Stimulated activated CD8-positive, alpha-beta memory T cell treated with anti-CD3 and anti-CD28 coated beads, Interleukin-7, amount 100 ng/mL, for 24 hours (primary cell): ENCODE data around the gene MPL.

Experiments used
- DNase-seq: peaks from one replicate; pipeline ENCODE4 v3.0.0-alpha.2; 2020; ENCODE audit warnings: low read depth

The MPL gene

GRCh38 chr1:43337588-43337987, at the start of gene MPL:
Gene MPL (plus strand): TSS chr1:43337818. CDS start chr1:43337849, 31 bp downstream.
- DNase-seq = no peak

DNA sequence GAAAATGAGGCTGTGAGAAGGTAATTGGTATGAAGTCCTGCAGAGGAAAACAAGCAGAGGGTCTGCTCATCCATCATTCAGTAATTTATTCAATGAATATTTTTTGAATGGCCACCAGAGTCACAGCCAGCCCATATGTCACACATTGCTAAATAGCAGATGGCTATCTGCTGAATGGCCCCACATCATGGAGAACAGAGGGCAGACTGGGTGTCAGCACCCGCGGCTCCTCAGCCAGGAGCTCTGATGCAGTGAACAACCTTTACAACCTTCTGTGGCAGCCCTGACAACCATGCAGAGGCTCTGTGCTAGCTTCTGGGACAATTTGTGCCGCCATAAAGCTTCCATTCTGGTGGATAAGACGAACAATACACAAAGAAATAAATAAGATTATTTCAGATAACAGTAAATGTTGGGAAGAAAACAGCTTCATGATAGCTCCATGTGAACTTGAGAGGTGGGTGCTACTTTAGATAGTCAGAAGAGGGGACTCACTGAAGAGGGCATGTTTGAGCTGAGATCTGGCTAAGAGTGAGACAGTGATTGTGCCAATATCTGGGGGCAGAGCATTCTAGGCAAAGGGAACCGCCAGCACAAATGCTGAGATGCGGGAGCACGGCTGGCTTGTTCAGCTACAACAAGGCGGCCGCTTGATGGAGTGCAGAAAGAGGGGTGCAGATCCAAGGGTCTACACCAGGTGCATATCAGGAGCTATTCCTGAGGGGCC, 49.4 kb upstream of the MPL start:
- no peak for DNase-seq

- DNase-seq = no peak
These were observed 48.6 kb upstream of the MPL start for GRCh38 chr1:43288785-43289706.

DNA sequence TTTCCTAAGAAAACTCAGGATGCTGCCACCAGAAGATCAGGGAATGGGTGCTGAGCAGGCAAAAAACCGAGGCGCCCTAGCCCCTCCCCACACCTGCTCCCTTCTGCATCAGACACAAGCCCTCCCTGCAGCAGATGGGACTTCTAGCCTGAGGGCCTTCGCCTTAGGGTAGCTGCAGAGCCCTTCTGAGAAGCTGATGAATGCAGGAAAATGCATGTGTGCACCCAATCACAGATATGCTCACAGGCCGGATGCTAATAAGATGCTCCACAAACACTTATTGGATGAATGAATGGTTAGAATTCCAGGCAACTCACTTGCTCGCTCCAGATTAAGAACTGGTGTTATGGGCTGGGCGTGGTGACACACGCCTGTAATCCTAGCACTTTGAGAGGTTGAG, 45.4 kb upstream of the MPL start:
- DNase-seq = no peak

DNA sequence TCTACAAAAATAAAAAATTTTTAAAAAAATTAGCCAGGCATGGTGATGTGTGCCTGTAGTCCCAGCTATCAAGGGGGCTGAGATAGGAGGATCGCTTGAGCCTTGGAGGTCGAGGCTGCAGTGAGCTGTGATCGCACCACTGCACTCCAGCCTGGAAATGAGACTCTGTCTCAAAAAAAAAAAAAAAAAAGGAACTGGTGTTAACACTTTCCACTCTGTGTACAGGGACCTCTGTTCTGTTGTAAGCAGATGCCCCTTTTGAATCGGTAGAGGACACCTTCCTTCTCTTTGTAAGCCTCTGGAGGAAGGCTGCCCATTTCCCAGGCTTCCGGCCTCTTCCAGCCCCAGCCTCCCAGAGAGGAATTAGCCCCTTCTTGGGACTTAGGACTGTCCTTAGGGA, 44.9 kb upstream of the MPL start:
- no peak for DNase-seq

- DNase-seq = no peak
These were observed 44.4 kb upstream of the MPL start for GRCh38 chr1:43293176-43293575.

DNA sequence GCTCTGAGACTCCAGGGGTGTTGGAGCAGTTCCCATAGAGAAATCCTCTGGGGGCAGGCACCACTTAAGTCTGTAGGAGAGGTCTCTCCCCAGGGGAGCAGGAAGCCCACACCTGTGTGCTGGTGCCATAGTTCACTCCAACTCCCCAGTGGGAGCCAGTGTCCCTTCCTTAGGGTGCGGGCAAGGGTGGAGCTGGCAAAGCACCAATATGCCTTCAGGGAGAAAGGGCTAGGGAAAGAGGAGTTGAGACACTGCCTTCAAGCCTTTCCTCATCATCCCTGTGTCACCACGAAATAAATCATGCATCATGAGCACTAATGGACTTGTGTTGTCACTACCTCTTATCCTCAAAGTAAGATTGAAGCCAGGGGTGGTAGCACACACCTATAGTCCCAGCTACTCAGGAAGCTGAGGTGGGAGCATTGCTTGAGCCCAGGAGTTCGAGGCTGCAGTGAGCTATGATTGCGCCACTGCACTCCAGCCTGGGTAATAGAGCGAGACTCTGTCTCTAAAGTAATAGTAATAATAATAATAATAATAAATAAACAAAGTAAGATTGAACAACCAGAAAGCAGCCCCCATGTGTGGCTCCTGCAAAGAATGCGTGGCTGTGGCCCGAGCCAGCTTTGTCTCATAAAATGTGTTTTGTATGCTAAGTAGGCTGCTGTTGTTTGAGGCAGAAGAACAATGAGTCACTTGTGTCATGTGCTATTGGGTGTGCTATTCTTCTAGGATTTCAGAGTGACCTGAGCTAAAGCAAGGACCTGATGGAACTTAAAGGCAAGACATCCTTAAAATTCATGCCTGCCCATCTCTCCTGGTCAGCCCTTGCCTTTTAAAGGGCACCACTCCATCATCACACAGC, 43.5 kb upstream of the MPL start:
- DNase-seq = no peak

DNA sequence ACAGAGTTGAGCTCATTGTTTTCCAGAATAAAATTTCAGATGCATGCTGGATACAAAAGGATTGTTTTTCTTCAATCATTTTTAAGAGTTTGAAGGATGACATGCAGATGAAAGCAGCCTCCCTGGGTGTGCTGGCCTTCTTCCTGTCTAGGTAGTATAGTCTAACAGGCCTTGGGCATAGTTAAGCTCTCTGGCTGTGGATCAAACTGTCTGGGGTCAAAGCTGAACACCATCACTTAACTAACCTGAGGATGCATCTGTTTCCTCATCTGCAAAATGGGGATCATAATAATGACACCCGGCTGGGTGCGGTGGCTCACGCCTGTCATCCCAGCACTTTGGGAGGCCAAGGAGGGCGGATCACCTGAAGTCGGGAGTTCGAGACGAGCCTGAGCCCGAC, 42.9 kb upstream of the MPL start:
- no peak for DNase-seq

GRCh38 chr1:43296207-43296606, 41.4 kb upstream of the MPL start:
- no peak for DNase-seq

DNA sequence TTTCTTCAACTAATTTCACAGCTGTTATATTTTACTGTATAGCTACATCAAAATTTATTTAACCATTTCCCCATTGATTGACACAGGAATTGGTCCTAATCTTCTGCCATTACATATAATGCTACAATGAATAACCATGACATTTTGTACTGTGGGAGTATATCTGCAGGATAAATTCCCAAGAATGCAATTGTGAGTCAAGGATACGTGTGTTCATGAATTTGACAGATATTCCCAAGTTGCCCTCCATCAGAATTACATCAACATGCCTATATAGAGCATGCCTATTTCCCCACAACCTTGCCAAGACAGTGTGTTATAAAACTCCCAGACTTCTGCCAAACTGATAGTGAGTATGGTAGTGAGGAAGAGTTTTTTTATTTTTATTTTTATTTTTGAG, 39.6 kb upstream of the MPL start:
- DNase-seq = no peak

- DNase-seq = no peak
These were observed 38.5 kb upstream of the MPL start for GRCh38 chr1:43299101-43299500.

DNA sequence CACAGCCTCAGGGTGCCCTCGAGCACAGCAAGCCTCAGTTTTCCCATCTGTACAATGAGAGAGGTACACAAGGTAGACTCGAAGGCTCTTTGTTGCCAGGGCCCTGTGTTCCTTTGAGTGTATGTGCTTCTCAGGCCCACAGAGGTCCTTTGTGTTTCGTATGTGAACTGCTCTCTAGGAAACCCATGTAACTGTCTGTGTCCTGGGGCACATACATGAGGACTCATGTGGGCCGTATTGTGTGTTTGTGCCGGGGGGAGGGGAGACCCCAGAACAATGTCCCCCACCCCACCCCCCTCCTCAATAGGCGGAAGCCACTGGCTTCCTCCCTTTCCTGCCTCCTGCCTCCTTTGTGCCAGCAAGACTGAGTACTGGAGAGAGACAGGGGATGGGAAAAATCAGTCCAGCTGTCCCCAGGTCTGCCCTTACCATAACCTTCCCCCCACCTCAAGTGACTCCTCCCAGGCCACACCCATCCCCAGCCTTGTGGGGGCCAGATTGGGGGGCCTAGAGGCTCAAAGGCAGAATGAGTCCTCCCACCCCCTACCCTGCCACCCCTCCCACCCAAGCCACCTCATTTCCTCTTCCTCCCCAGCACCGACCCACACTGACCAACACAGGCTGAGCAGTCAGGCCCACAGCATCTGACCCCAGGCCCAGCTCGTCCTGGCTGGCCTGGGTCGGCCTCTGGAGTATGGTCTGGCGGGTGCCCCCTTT, 37.1 kb upstream of the MPL start, which contains the start of gene TIE1:
Gene TIE1, plus strand, starts transcription at position 605 of the 717 bp plus-strand sequence. Its CDS starts 90 bp downstream, at position 695.
- DNase-seq = no peak

- no peak for DNase-seq
These were observed 35.4 kb upstream of the MPL start for GRCh38 chr1:43302201-43302600.

DNA sequence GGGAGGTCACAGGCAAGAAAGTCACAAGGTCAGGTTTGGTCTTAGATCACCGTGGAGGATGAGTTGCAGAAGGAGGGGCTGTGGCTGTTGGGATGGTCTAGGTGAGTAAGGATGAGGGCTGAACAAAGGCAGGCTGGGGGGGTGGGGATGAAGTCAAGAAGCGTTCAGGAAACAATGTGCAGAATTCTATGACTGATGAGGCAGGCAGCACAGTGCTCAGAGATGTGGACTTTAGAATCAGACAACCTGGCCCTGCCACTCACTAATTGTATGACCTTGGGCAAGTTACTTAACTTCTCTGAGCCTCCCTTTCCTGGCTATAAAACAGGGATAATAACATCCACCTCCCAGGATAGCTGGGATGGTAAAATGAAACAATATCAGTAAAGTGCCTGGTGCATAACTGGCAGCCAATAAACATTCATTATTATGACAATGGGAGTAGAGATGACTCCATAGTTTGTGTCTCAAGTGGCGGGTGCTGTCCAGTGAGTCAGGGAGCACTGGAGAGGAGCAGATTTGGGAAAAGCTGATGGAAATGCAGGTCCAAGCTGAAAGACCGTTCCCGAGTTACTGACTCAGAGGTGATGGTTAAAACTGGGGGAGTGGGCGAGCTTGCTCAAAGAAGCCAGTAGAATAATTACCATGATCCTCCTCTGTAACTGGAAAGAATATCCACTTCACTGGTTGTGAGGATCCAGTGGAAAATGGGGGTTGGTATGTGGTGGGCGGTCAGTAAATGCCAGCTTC, 34.7 kb upstream of the MPL start:
- no peak for DNase-seq

- no peak for DNase-seq
These were observed 33.9 kb upstream of the MPL start for GRCh38 chr1:43303471-43304313.

DNA sequence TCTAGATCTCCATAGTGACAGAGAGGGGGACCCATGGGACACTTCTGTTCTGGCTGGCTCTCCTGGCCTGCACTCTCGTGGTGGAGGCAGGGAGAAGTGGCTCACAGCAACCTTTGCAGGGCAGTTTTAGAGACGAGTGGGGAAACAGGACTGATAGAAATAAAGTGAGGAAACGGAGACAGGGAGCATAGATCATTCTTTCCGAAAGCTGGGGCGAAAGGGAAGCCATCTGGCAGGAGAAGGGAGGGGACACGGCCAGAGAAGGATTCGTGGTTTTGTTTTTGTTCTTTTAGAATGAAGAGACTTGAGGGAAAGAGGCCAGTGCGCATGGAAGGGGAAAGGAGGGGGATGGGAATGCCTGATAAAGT, 33.3 kb upstream of the MPL start:
- no peak for DNase-seq

- no peak for DNase-seq
These were observed 32.8 kb upstream of the MPL start for GRCh38 chr1:43304771-43305300.

DNA sequence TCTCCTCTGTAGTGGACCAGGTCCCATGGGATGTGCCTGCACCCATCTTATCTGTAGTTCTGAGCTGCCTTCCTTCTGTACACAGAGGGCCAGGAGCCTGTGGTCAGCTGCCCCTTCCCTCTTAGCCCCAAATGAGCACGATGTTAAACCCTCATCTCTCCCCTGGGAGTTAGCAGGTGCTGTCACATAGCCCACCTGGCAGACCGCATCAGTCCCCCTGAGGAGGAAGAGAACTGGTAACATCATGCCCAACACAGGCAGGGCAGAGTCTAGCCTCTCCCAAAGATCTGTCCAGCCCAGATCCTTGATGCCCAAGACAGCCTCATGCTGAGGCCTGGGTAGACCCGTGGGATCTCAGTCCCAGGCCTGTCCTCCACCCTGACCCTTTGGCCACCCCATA, 32.2 kb upstream of the MPL start:
- no peak for DNase-seq

- DNase-seq = no peak
These were observed 31.5 kb upstream of the MPL start for GRCh38 chr1:43305926-43306687.
